Osteocyte (in vitro differentiated cells): ENCODE results near the gene PKP3. TPM values are rescaled to one million over a fixed set of nuclear protein-coding genes. Genes with fewer than 3 reads are reported as not detected.

ENCODE experiments used
- DNase-seq: peaks from one replicate; pipeline ENCODE4 v3.0.0; 2021; ENCODE audit warnings: mixed read lengths; ENCODE audit not compliant: unreplicated experiment; ENCODE audit errors: extremely low spot score
- H3K27ac Mint-ChIP-seq: one replicate; pipeline ENCODE4 v1.8.0; 2021; ENCODE audit warnings: mild to moderate bottlenecking, mixed read lengths; ENCODE audit not compliant: unreplicated experiment
- H3K27me3 Mint-ChIP-seq: one replicate; pipeline ENCODE4 v1.8.0; 2021; ENCODE audit warnings: mixed read lengths; ENCODE audit not compliant: unreplicated experiment
- H3K36me3 Mint-ChIP-seq: one replicate; pipeline ENCODE4 v1.8.0; 2021; ENCODE audit warnings: mixed read lengths; ENCODE audit not compliant: unreplicated experiment
- H3K4me1 Mint-ChIP-seq: one replicate; pipeline ENCODE4 v1.8.0; 2021; ENCODE audit warnings: mixed read lengths; ENCODE audit not compliant: unreplicated experiment
- H3K4me3 Mint-ChIP-seq: one replicate; pipeline ENCODE4 v1.8.0; 2021; ENCODE audit warnings: mild to moderate bottlenecking, moderate library complexity, mixed read lengths; ENCODE audit not compliant: unreplicated experiment
- H3K9me3 Mint-ChIP-seq: one replicate; pipeline ENCODE4 v1.8.0; 2021; ENCODE audit warnings: mixed read lengths; ENCODE audit not compliant: unreplicated experiment
- CTCF ChIP-seq: fragments of 200-600 bp; sonication (generic); IDR thresholded peaks from 2 replicates; pipeline ENCODE4 v1.5.0; 2021; ENCODE audit warnings: antibody characterized with exemption, mild to moderate bottlenecking, moderate library complexity
- total RNA-seq: library from RNA; stranded (reverse); gene quantifications from 2 replicates; pipeline ENCODE4 v1.2.1, GENCODE V29; 2021

PKP3 gene
- total RNA-seq, 1 donor from 2014 or later, result 0.40 TPM

GRCh38 chr11:403021-403760 lies 9.2 kb downstream of the PKP3 start:
- Mint-ChIP-seq H3K4me3 (no peak overlapping the region), H3K36me3 (no peaks in the 10 kb centered on the region), H3K9me3 (no peaks in the 10 kb centered on the region), H3K27me3 (no peaks in the 10 kb centered on the region), H3K27ac (no peak overlapping the region), H3K4me1 (peaks cover 7% of the 10 kb centered on the region)
- DNase-seq, result no peak
- TF ChIP-seq CTCF, result no peak

- no peak overlapping the region for H3K27ac Mint-ChIP-seq
- no peak for TF ChIP-seq CTCF
- H3K27me3 Mint-ChIP-seq, result no peaks in the 10 kb centered on the region
- no peaks in the 10 kb centered on the region for H3K9me3 Mint-ChIP-seq
- no peaks in the 10 kb centered on the region for H3K36me3 Mint-ChIP-seq
- no peak for DNase-seq
- no peak overlapping the region for H3K4me3 Mint-ChIP-seq
- peaks cover 7% of the 10 kb centered on the region for H3K4me1 Mint-ChIP-seq
Observed at GRCh38 chr11:403761-404431, 9.9 kb downstream of the PKP3 start.

- Mint-ChIP-seq H3K27me3 (no peaks in the 10 kb centered on the region), H3K36me3 (no peaks in the 10 kb centered on the region), H3K4me1 (peaks cover 14% of the 10 kb centered on the region), H3K9me3 (no peaks in the 10 kb centered on the region), H3K4me3 (no peak overlapping the region), H3K27ac (no peak overlapping the region)
- TF ChIP-seq CTCF, result no peak
- no peak for DNase-seq
Observed at GRCh38 chr11:404551-405264, 10.7 kb downstream of the PKP3 start.

GRCh38 chr11:405323-405953 lies 11.4 kb downstream of the PKP3 start:
- Mint-ChIP-seq H3K4me1 (peaks cover 19% of the 10 kb centered on the region), H3K9me3 (no peaks in the 10 kb centered on the region), H3K4me3 (peak overlapping the region; percentile 56), H3K36me3 (no peaks in the 10 kb centered on the region), H3K27me3 (no peaks in the 10 kb centered on the region), H3K27ac (peak overlapping the region; percentile 68)
- no peak for TF ChIP-seq CTCF
- no peak for DNase-seq
